KG1 (cell line): Measurements from ENCODE around the gene UBXN6.
A peak's percentile ranks its signal among the peaks of the same experiment; 100 is the strongest.

Experiments
- DNase-seq: peaks from one replicate; lab custom pipeline; 2025; lab: John Stamatoyannopoulos, UW

UBXN6 gene

GRCh38 chr19:4403005-4403761, 54.4 kb downstream of the UBXN6 start:
- DNase-seq, result no peak

DNA sequence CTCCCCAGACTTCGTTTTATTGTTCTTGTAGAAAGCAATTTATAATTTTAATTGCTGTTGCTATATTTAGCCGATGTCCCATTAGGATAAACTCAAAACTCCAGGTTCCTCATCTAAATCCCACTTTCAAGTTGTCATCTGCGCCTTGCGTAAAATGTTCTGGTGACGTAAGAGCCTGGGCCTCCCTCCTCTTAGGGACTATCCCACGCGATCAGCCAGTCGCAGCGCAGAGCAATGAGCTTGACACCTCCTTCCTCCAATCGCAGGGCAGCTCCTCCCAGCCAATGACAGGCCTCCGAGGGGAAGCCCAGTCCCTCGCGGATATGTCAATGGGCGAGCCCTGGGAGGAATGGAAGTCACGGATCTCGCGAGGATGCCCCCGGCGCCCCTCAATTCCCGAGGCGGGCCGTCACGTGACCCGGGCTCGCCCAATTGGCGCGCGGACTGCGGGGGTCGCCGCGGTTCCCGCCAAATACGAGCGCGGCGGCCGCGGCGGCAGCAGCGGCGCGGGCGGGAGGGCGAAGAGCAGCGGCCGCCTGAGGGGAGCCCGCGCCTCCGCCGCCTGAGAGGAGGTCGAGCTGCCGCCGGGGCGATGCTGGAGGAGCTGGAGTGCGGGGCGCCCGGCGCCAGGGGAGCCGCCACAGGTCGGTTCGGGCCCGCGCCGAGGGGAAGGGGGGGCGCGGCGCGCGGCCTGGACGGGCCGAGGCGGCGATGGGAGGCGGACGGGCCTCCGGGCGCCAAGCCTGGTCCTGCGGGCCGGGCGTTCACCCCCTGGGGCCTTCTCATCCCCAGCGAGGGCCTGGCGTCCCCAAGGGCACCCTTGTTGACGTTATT, 55.2 kb downstream of the UBXN6 start, which contains the start of gene CHAF1A:
Gene CHAF1A (plus strand): TSS at position 470 of the 834 bp plus-strand sequence. CDS start 123 bp downstream, at position 593.
- DNase-seq, result peak; percentile 97

DNA sequence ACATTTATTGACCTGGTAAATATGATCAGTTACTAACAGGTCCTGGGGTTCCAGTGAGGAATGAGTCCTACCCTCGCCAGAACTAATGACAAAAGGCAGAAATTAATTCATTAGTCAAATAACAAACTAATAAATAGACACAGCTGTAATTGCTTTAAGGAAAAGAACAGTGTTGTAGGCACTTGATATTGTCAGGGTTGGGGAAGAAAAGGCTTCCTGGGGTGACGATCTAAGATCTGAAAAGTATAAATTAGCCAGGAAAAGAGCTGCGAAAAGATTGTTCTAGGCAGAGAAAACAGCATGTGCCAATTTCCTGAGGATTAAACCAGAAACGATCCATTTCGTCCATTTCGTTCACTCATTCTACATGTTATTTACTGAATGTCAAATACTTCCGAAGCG, 55.8 kb downstream of the UBXN6 start:
- DNase-seq, result no peak

DNA sequence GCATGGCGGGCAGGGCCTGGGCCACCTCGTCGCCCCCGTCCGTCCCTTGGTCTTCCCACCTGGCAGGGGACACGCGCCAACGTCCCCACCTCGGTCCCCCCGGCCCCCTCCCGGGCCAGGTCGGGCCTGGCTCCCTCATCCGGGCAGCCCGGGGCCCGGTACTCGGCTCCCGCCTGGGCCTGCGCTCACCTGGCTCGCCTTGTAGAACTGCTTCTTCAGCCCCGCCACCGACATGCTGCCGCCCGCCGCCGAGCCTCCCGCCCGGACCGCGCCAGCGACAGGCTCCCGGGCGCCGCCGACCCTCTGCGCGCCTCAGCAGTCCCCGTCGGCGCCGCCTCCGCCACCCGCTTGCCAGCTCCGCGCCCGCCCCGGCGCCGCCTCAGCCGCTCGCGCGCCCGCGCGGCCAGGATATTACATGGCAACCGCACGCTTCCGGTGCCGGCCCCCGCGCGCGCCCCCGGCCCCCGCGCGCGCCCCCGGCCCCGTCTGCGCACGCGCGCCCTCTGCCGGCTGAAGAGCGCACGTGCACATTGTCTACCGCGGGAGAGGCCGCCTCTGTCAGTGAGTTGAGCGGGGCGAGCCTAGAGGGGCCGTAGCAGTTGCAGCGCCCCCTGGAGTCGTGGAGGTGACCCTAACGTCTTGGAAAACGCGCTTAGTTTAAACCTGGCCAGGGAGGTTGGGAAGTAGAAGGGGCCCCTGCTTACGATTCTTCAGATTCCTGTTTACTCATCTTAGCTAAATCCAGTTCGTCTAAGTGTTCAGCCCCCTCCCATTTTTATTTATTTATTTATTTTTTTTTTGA, 57.3 kb downstream of the UBXN6 start, which contains the start of gene SH3GL1:
Gene SH3GL1 (minus strand): TSS at position 413 of the 802 bp plus-strand sequence. CDS start 179 bp downstream, at position 234.
- DNase-seq, result peak; percentile 89

- no peak for DNase-seq
Measured at GRCh38 chr19:4399812-4400134, 57.8 kb downstream of the UBXN6 start.

- DNase-seq, result no peak
Measured at GRCh38 chr19:4396949-4397783, 60.4 kb downstream of the UBXN6 start.
